ENCODE data around the gene STYXL2. TPM values are rescaled to one million over a fixed set of nuclear protein-coding genes. Genes with fewer than 3 reads are reported as not detected.

Gene STYXL2
- total RNA-seq, 2 experiments from 2014 or later = not detected

- Histone ChIP-seq H3K9me3 (ENCODE audit: low read length) (no peaks in the 10 kb centered on the region), H3K79me2 (ENCODE audit: insufficient read depth, low read depth, low read length) (no peaks in the 10 kb centered on the region), H3K4me2 (ENCODE audit: low read length) (0 out of 2 replicates have a peak overlapping the region, but pooled peaks have one; percentile 15), H3K4me3 (ENCODE audit: low read depth, low read length, poor library complexity, severe bottlenecking) (no peak overlapping the region), H2AFZ (ENCODE audit: low read length) (no peak overlapping the region), H3K4me1 (ENCODE audit: insufficient read depth, low read length, poor library complexity, severe bottlenecking) (peaks cover 5% of the 10 kb centered on the region), H4K20me1 (ENCODE audit: insufficient read depth, low read length) (no peaks in the 10 kb centered on the region), H3K27ac (ENCODE audit: low read depth, low read length, poor library complexity, severe bottlenecking) (no peak overlapping the region), H3K9me2 (ENCODE audit: insufficient read depth, low read length) (no peaks in the 10 kb centered on the region), H3K36me3 (ENCODE audit: insufficient read depth, low read length) (no peaks in the 10 kb centered on the region)
- BruUV-seq (replicated peaks) = no TSS peak
- ChIA-PET CTCF (ENCODE audit: unreplicated experiment) (no interaction called here), POLR2A (interaction anchor here (0.6 to 0.7 kb wide), 2 partner anchors 16 to 37 kb away, joined by 3 to 4 read pairs; no protein-coding TSS in a partner anchor)
- intact Hi-C loops (cut with micrococcal nuclease; ENCODE audit: unreplicated experiment) = no loop called here
- DNase-seq (ENCODE audit: low spot score) = no peak
- TF ChIP-seq CTCF (conservative IDR thresholded peaks at IDR 0.05; ENCODE audit: low read length) (no peak), EZH2phosphoT487 (IDR thresholded peaks at IDR 0.05; ENCODE audit: borderline replicate concordance, low read depth, low read length) (no peak)
Measured at GRCh38 chr1:167136806-167137205, 42.9 kb downstream of the STYXL2 start.

- DNase-seq (ENCODE audit: low spot score) = no peak
- Histone ChIP-seq H3K79me2 (ENCODE audit: insufficient read depth, low read depth, low read length) (no peaks in the 10 kb centered on the region), H3K4me2 (ENCODE audit: low read length) (no peak overlapping the region), H3K9me2 (ENCODE audit: insufficient read depth, low read length) (no peaks in the 10 kb centered on the region), H3K27ac (ENCODE audit: low read depth, low read length, poor library complexity, severe bottlenecking) (no peak overlapping the region), H4K20me1 (ENCODE audit: insufficient read depth, low read length) (no peaks in the 10 kb centered on the region), H3K4me3 (ENCODE audit: low read depth, low read length, poor library complexity, severe bottlenecking) (no peak overlapping the region), H3K9me3 (ENCODE audit: low read length) (no peaks in the 10 kb centered on the region), H3K36me3 (ENCODE audit: insufficient read depth, low read length) (no peaks in the 10 kb centered on the region), H3K4me1 (ENCODE audit: insufficient read depth, low read length, poor library complexity, severe bottlenecking) (peaks cover 5% of the 10 kb centered on the region), H2AFZ (ENCODE audit: low read length) (no peak overlapping the region)
- no TSS peak for BruUV-seq (replicated peaks)
- POLR2A ChIA-PET = interaction anchor here (0.7 kb wide), 1 partner anchor 36 kb away, joined by 4 read pairs; no protein-coding TSS in a partner anchor
- CTCF ChIA-PET (ENCODE audit: unreplicated experiment) = interaction anchor here (0.7 kb wide), 1 partner anchor 29 kb away, joined by 3 read pairs; no protein-coding TSS in a partner anchor
- no peak for TF ChIP-seq EZH2phosphoT487 (IDR thresholded peaks at IDR 0.05; ENCODE audit: borderline replicate concordance, low read depth, low read length)
- no peak for TF ChIP-seq CTCF (conservative IDR thresholded peaks at IDR 0.05; ENCODE audit: low read length)
- intact Hi-C loops (cut with micrococcal nuclease; ENCODE audit: unreplicated experiment) = no loop called here
Measured at GRCh38 chr1:167137332-167137781, 43.5 kb downstream of the STYXL2 start.

GRCh38 chr1:167137793-167138510 is 44.1 kb downstream of the STYXL2 start:
- H2AFZ ChIP-seq (ENCODE audit: low read length) = no peak overlapping the region
- no peaks in the 10 kb centered on the region for H4K20me1 ChIP-seq (ENCODE audit: insufficient read depth, low read length)
- no peaks in the 10 kb centered on the region for H3K9me2 ChIP-seq (ENCODE audit: insufficient read depth, low read length)
- no peak overlapping the region for H3K4me2 ChIP-seq (ENCODE audit: low read length)
- POLR2A ChIA-PET = interaction anchor here (0.7 to 1.0 kb wide), 2 partner anchors 17 to 36 kb away, joined by 3 to 4 read pairs; no protein-coding TSS in a partner anchor
- CTCF ChIA-PET (ENCODE audit: unreplicated experiment) = interaction anchor here (0.7 kb wide), 1 partner anchor 30 kb away, joined by 3 read pairs; no protein-coding TSS in a partner anchor
- TF ChIP-seq EZH2phosphoT487 (IDR thresholded peaks at IDR 0.05; ENCODE audit: borderline replicate concordance, low read depth, low read length) (no peak), CTCF (conservative IDR thresholded peaks at IDR 0.05; ENCODE audit: low read length) (no peak)
- no peak overlapping the region for H3K4me3 ChIP-seq (ENCODE audit: low read depth, low read length, poor library complexity, severe bottlenecking)
- intact Hi-C loops (cut with micrococcal nuclease; ENCODE audit: unreplicated experiment) = no loop called here
- BruUV-seq (replicated peaks) = no TSS peak
- H3K4me1 ChIP-seq (ENCODE audit: insufficient read depth, low read length, poor library complexity, severe bottlenecking) = peaks cover 5% of the 10 kb centered on the region
- no peak for DNase-seq (ENCODE audit: low spot score)
- H3K9me3 ChIP-seq (ENCODE audit: low read length) = no peaks in the 10 kb centered on the region
- H3K79me2 ChIP-seq (ENCODE audit: insufficient read depth, low read depth, low read length) = no peaks in the 10 kb centered on the region
- no peak overlapping the region for H3K27ac ChIP-seq (ENCODE audit: low read depth, low read length, poor library complexity, severe bottlenecking)
- H3K36me3 ChIP-seq (ENCODE audit: insufficient read depth, low read length) = no peaks in the 10 kb centered on the region
